Esophagus muscularis mucosa (tissue), 4 donors: ENCODE results near the gene MAP3K2.

Source experiments
- CTCF ChIP-seq, 3 experiments: fragments of 200-600 bp in 2 of 3; fragments of 450-650 bp in 1 of 3; sonication (generic) in 2 of 3; IDR thresholded peaks; one replicate each; pipeline ENCODE4 v1.5.1; 2017 to 2019; ENCODE audit warnings: antibody characterized with exemption in 3 of 3, mild to moderate bottlenecking in 2 of 3, moderate library complexity in 1 of 3
- EP300 ChIP-seq: sonication (generic); formaldehyde crosslinking; IDR thresholded peaks from one replicate; pipeline ENCODE4 v1.6.1; 2017; ENCODE audit warnings: antibody characterized with exemption
- POLR2A ChIP-seq: fragments of 450-650 bp; IDR thresholded peaks from one replicate; pipeline ENCODE4 v1.6.1; 2017; ENCODE audit warnings: antibody characterized with exemption, moderate library complexity, mild to moderate bottlenecking, low read depth
- POLR2AphosphoS5 ChIP-seq, 2 donors: sonication (generic); formaldehyde crosslinking; IDR thresholded peaks; one replicate each; pipeline ENCODE4 v1.6.1; 2017; ENCODE audit warnings: antibody characterized with exemption in 2 of 2

- TF ChIP-seq CTCF (IDR thresholded peaks at IDR 0.05): no peak
- no peak for TF ChIP-seq POLR2A
- no peak for TF ChIP-seq EP300
- TF ChIP-seq POLR2AphosphoS5 (IDR thresholded peaks at IDR 0.05): no peak
Measured at GRCh38 chr2:127426501-127427354, 39.0 kb upstream of the MAP3K2 start.
